ENCODE measurements around the gene NUP42.

Gene NUP42

DNA sequence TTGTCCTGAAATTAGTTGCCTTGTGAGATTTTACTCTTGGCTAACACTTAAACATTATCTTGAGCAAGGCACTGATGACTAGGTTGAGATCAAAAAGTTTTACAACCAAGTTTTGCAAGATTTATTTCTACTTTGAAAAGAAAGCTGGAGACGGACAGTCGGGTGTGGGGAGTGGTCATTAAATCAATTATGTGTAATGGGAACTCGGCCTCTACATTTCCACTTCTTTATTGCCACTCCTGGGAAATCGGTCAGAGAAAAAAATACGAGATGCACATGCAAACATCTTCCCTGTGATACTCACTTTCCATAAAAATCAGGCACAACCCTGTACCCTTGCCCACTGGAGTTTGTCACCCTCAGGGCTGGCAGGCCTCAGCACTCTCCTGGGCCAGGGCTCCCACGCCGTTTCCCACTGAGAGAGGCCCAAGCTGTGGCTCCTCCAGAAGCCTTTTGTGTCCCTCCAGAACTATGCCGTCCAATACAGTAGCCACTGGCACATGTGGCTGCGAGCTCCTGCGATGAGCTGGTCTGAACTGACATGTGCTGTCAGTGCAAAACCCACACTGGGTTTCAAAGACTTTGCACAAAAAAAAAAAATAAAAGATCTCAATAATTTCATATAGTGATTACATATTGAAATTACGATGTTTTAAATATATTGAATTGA is 57.3 kb downstream of the NUP42 start:
- DNase-seq: no peak

DNA sequence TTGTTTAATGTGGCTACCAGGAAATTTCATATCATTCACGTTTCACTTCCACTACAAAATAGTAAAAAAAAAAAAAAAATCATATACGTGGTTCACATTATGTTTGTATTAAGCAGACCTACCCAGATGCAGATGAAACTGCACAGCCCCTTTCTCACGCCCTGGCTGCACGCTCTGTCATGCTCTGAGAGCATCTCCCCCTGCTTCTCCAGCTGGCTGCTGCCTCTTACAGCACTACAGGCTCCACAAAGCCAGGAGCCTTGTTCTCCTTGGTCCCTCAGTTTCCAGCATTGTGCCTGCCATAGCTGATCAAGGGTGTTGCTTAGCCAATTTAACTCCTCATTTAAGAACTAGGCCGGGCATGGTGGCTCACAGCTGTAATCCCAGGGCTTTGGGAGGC is 57.9 kb downstream of the NUP42 start:
- DNase-seq: no peak

DNA sequence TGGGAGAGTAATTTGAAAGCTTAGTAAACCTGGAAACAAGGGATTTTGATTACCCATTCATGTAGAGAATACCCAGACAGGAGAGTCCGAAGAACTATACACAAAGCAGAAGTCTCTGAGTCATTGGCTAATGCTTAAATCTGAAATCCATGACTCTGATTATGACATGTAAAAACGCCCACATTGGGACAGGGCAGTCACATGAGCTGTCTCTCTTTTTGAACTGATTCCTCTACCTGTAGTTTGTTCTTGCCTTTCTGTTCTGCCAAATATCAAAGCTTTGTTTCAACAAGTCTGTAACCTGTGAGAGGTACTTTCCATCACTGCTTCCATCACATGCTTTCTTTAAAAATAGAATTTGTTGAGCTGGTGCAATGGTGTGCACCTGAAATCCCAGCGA is 60.5 kb downstream of the NUP42 start:
- DNase-seq: no peak

DNA sequence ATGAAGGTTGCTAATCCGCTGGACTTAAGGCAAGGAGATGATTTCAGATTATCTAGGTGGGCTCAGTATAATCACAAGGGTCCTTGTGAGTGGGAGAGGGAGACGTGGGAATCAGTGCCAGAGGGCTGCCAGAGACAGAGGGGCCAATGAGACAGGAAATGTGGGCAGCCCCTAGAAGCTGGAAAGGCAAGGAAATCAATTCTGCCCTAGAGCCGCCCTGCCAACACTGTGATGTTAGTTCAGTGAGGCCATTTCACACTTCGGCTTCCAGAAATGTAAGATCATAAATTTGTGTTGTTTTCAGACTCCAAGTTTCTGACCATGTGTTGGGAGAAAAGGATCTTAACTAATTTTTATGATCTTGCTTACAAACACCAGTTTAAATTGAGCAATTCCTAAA is 61.1 kb downstream of the NUP42 start:
- peak; percentile 53 for DNase-seq

DNA sequence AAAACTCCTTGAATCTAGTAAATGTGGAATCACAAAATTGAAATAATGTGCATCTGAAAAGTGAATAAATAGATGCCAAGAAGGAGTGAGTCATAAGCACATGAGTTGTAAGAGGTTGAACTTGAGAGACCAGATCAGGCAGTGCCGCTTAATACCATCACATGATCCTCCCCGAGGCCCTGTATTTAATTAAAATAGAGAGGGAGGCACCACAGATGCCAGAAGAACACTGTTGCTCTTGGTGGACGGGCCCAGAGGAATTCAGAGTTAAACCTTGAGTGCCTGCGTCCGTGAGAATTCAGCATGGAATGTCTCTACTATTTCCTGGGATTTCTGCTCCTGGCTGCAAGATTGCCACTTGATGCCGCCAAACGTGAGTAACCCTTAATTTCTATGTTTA is 64.7 kb downstream of the NUP42 start, which contains the start of gene GPNMB:
GPNMB (plus strand) TSS at position 221 of the 400 bp plus-strand sequence; CDS start at position 304, 83 bp downstream.
- DNase-seq: peak; percentile 23

DNA sequence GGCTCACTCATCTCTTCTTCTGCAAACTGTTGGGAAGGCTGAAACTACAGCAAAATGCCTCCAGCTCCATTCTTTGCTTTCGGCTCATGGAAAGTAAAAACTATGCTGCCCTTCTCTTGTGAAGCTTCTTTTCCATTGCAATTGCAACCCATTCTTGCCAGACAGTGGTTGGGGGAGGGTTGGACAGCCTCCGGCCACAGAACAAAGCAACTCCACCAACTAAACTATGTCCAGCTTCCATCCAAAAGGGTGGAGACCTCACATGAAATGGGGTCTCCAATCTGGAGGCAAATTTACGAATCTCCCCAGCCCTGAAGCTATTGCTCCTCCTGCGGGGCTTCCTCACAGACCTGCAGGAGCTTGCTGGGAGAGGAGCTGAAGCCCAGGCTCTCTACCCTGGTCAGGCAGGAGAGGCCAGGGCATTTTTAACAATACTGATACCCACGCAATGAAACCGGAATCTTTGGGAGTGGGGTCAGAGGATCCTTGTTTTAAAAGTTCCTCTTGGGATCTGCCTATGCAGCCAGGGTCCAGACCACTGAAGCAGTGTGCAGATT is 65.3 kb downstream of the NUP42 start:
- DNase-seq: no peak

DNA sequence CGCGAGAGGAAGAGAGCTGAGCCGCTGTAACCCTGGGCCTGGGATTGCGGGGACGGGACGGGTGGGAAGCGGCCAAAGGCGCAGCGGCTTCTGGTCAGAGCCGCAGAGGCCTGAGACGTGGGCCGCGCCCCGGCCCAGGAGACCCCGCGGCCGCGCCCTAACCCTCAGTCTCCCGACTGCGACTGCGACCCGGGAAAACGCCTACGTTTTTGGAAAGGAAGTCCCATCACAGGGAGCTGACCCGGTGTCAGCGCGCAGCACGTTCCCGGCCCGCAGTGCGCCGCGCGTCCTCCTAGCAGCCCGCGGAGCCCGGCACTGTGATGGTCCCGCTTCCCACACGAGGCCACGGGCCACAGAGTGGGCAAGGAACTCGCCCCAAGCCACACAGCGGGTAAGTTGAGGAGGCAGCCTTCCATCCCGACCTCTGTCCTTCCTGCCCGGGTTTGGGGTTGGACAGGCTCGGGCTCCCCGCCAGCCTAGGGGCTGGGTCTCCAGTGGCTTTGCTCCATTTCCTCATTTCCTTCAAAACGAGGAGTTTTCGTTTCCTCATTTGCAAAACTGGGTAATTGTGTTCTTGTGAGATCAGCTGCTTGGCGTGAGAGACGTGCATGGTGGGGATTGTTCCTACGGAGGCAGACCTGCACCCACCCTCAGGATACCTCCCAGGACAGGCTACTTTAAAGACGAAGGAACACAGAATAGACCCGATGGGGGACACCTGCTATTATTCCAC is 65.9 kb downstream of the NUP42 start:
- DNase-seq: no peak

DNA sequence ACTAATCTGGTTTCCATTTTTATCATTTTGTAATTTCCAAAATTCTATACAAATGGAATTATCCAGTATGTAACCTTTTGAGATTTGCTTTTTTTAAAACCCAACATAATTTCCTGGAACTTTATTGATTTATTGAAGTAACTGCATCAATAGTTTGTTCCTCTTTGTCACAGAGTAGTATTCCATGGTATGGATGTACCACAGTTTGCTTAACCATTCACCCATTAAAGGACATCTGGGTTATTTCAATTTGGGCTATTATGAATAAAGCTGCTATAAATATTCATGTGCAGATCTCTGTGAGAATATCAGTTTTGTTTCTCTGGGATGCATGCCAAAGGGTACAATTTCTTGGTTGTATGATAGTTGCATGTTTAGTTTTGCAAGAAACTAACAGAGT is 67.6 kb downstream of the NUP42 start:
- DNase-seq: no peak

Data from NCI-H82 (cell line).